ENCODE results near the gene AMOTL1. TPM values are rescaled to one million over a fixed set of nuclear protein-coding genes. Genes with fewer than 3 reads are reported as not detected.

The AMOTL1 gene
- total RNA-seq, 4 donors from 2014 or later, result 150 to 393 (median 244) TPM

GRCh38 chr11:94796863-94797262, 28.7 kb downstream of the AMOTL1 start:
- no peak for TF ChIP-seq CTCF (IDR thresholded peaks at IDR 0.05 in 4 of 5, conservative IDR thresholded peaks at IDR 0.05 in 1 of 5)
- no peak for TF ChIP-seq POLR2A (IDR thresholded peaks at IDR 0.05)
- intact Hi-C loops (cut with DNase I; ENCODE audit: low total_unique reads), result loop anchor here (5.0 to 10.0 kb wide), 2 partner anchors 50 to 308 kb away; no protein-coding TSS in a partner anchor

GRCh38 chr11:94799726-94800125, 31.6 kb downstream of the AMOTL1 start:
- ATAC-seq (no peak), DNase-seq (no peak)
- Histone ChIP-seq H3K36me3 (peaks cover 0 to 9% of the 10 kb centered on the region in 2 donors), H3K27me3 (no peaks in the 10 kb centered on the region), H3K27ac (peak overlapping the region; percentile 68 to 91 (median 82)), H3K4me3 (no peak overlapping the region), H3K9me3 (no peaks in the 10 kb centered on the region), H3K4me1 (peaks cover 98 to 100% of the 10 kb centered on the region in 2 donors)
- in situ Hi-C loops (cut with MboI; ENCODE audit: low sequenced_read_pairs in 4 of 4) (loop anchor here in 1 of 4 donors (25.0 kb wide), 1 partner anchor 113 kb away; no protein-coding TSS in a partner anchor), intact Hi-C loops (cut with DNase I; ENCODE audit: low total_unique reads) (loop anchor here (5.0 to 10.0 kb wide), 3 partner anchors 52 to 305 kb away; no protein-coding TSS in a partner anchor)
- TF ChIP-seq CTCF (IDR thresholded peaks at IDR 0.05 in 4 of 5, conservative IDR thresholded peaks at IDR 0.05 in 1 of 5) (no peak), POLR2A (IDR thresholded peaks at IDR 0.05) (no peak)

More at GRCh38 chr11:94796863-94797262, 28.7 kb downstream of the AMOTL1 start:
- H3K4me1 ChIP-seq, result peaks cover 94% of the 10 kb centered on the region in 2 donors
- H3K27me3 ChIP-seq, result no peaks in the 10 kb centered on the region
- no peak overlapping the region for H3K4me3 ChIP-seq
- no peaks in the 10 kb centered on the region for H3K9me3 ChIP-seq
- peak overlapping the region; percentile 89 to 91 (median 90) for H3K27ac ChIP-seq
- no peak for ATAC-seq
- in situ Hi-C loops (cut with MboI; ENCODE audit: low sequenced_read_pairs in 4 of 4), result no loop called here
- H3K36me3 ChIP-seq, result peaks cover 0 to 9% of the 10 kb centered on the region in 2 donors
- no peak for DNase-seq

- peaks cover 98 to 100% of the 10 kb centered on the region in 2 donors for H3K4me1 ChIP-seq
- intact Hi-C loops (cut with DNase I; ENCODE audit: low total_unique reads), result loop anchor here (5.0 kb wide), 1 partner anchor 178 kb away; no protein-coding TSS in a partner anchor
- no peak for ATAC-seq
- no peak for TF ChIP-seq POLR2A (IDR thresholded peaks at IDR 0.05)
- TF ChIP-seq CTCF (IDR thresholded peaks at IDR 0.05 in 4 of 5, conservative IDR thresholded peaks at IDR 0.05 in 1 of 5), result no peak
- H3K27me3 ChIP-seq, result no peaks in the 10 kb centered on the region
- no peak for DNase-seq
- peaks cover 0 to 9% of the 10 kb centered on the region in 2 donors for H3K36me3 ChIP-seq
- peak overlapping the region; percentile 68 to 91 (median 82) for H3K27ac ChIP-seq
- no peaks in the 10 kb centered on the region for H3K9me3 ChIP-seq
- in situ Hi-C loops (cut with MboI; ENCODE audit: low sequenced_read_pairs in 4 of 4), result loop anchor here in 1 of 4 donors (25.0 kb wide), 1 partner anchor 112 kb away; no protein-coding TSS in a partner anchor
- no peak overlapping the region for H3K4me3 ChIP-seq
Measured at GRCh38 chr11:94800414-94800813, 32.3 kb downstream of the AMOTL1 start.

- Histone ChIP-seq H3K9me3 (no peaks in the 10 kb centered on the region), H3K4me3 (peak overlapping the region in 1 of 4 donors; percentile 5), H3K36me3 (peaks cover 0 to 9% of the 10 kb centered on the region in 2 donors), H3K27ac (peak overlapping the region; percentile 68 to 91 (median 82)), H3K4me1 (peaks cover 96 to 99% of the 10 kb centered on the region in 2 donors), H3K27me3 (no peaks in the 10 kb centered on the region)
- intact Hi-C loops (cut with DNase I; ENCODE audit: low total_unique reads), result loop anchor here (5.0 kb wide), 1 partner anchor 180 kb away; no protein-coding TSS in a partner anchor
- DNase-seq, result peak; percentile 77 to 81
- ATAC-seq, result peak; percentile 89 to 93
- no peak for TF ChIP-seq POLR2A (IDR thresholded peaks at IDR 0.05)
- TF ChIP-seq CTCF (IDR thresholded peaks at IDR 0.05 in 4 of 5, conservative IDR thresholded peaks at IDR 0.05 in 1 of 5), result no peak
- in situ Hi-C loops (cut with MboI; ENCODE audit: low sequenced_read_pairs in 4 of 4), result loop anchor here in 1 of 4 donors (25.0 kb wide), 1 partner anchor 110 kb away; no protein-coding TSS in a partner anchor
Measured at GRCh38 chr11:94801866-94802460, 33.8 kb downstream of the AMOTL1 start.
